Prostate gland (tissue), 2 donors: ENCODE data around the gene ZNF423.

Source experiments
- POLR2A ChIP-seq: fragments of 450-650 bp; IDR thresholded peaks from one replicate; pipeline ENCODE4 v1.6.1; 2016; ENCODE audit warnings: antibody characterized with exemption, mild to moderate bottlenecking
- TF ChIP-seq, protein P1 (sequence below), 4 experiments: fragments of 200-600 bp in 2 of 4; fragments of 450-650 bp in 2 of 4; sonication (generic) in 2 of 4; IDR thresholded peaks; 1 replicate in 3 of 4; 2 replicates in 1 of 4; pipeline ENCODE4 v1.5.1; 2016 to 2019; ENCODE audit warnings: antibody characterized with exemption in 4 of 4, mild to moderate bottlenecking in 2 of 4, moderate library complexity in 2 of 4

GRCh38 chr16:49635009-49635350, 220.9 kb downstream of the ZNF423 start:
- TF ChIP-seq, protein P1, sequence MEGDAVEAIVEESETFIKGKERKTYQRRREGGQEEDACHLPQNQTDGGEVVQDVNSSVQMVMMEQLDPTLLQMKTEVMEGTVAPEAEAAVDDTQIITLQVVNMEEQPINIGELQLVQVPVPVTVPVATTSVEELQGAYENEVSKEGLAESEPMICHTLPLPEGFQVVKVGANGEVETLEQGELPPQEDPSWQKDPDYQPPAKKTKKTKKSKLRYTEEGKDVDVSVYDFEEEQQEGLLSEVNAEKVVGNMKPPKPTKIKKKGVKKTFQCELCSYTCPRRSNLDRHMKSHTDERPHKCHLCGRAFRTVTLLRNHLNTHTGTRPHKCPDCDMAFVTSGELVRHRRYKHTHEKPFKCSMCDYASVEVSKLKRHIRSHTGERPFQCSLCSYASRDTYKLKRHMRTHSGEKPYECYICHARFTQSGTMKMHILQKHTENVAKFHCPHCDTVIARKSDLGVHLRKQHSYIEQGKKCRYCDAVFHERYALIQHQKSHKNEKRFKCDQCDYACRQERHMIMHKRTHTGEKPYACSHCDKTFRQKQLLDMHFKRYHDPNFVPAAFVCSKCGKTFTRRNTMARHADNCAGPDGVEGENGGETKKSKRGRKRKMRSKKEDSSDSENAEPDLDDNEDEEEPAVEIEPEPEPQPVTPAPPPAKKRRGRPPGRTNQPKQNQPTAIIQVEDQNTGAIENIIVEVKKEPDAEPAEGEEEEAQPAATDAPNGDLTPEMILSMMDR (IDR thresholded peaks at IDR 0.05), result no peak
- TF ChIP-seq POLR2A, result no peak
